ENCODE measurements around the gene ARL8B. TPM values are rescaled to one million over a fixed set of nuclear protein-coding genes. Genes with fewer than 3 reads are reported as not detected.

ARL8B gene
- total and polyA plus RNA-seq, 10 of the 15 experiments (the other 5 are each of a cell fraction or from before 2014, with no cell fraction given) = 22.0 to 80.6 (median 43.7) TPM

- no peak for TF ChIP-seq BCL3 (IDR thresholded peaks at IDR 0.05; ENCODE audit: borderline replicate concordance, insufficient read depth, low read depth, low read length, poor library complexity, severe bottlenecking)
- no peak for TF ChIP-seq IRF5 (IDR thresholded peaks at IDR 0.05; ENCODE audit: borderline replicate concordance)
- no peak for TF ChIP-seq SUPT20H (IDR thresholded peaks at IDR 0.05; ENCODE audit: borderline replicate concordance, control insufficient read depth, low read depth, low read length)
- TF ChIP-seq CHD1 (IDR thresholded peaks at IDR 0.05; ENCODE audit: low read depth, low read length) = no peak
- TF ChIP-seq PRDM15 (CRISPR knock-in tag; IDR thresholded peaks at IDR 0.05) = no peak
- no peak for TF ChIP-seq BCLAF1 (IDR thresholded peaks at IDR 0.05)
- TF ChIP-seq MYB (IDR thresholded peaks at IDR 0.05; ENCODE audit: borderline replicate concordance, low read depth, low read length) = no peak
- TF ChIP-seq SMC3 (IDR thresholded peaks at IDR 0.05; ENCODE audit: borderline replicate concordance, low read length) = no peak
- no peak for TF ChIP-seq PBX3 (IDR thresholded peaks at IDR 0.05; ENCODE audit: insufficient replicate concordance, low read depth, low read length)
- TF ChIP-seq CEBPZ (IDR thresholded peaks at IDR 0.05; ENCODE audit: low read depth, low read length) = no peak
- no peak for TF ChIP-seq MYC (IDR thresholded peaks at IDR 0.05; ENCODE audit: insufficient read depth, insufficient read length, insufficient replicate concordance, low read length, severe bottlenecking)
- TF ChIP-seq SREBF1 (IDR thresholded peaks at IDR 0.05; ENCODE audit: low read length) = no peak
Observed at GRCh38 chr3:5187156-5187919, 65.2 kb downstream of the ARL8B start, which contains the start of gene EDEM1 (continued).

Data from GM12878 (cell line).